Choroid plexus epithelial cell (primary cell): ENCODE data around the gene CINP.

Experiments used
- DNase-seq: peaks from one replicate; pipeline ENCODE4 v3.0.0-alpha.2; 2010; ENCODE audit warnings: low read depth
- H3K4me3 ChIP-seq: 2 replicates; pipeline ENCODE4 v1.5.1; 2011; ENCODE audit warnings: low read depth, mild to moderate bottlenecking, control low read depth, low read length, moderate library complexity
- TF ChIP-seq, protein P1 (sequence below): conservative IDR thresholded peaks from 2 replicates; pipeline ENCODE4 v1.5.1; 2011; ENCODE audit warnings: low read depth, mild to moderate bottlenecking, control low read depth, inconsistent platforms, low read length, moderate library complexity

Gene CINP

DNA sequence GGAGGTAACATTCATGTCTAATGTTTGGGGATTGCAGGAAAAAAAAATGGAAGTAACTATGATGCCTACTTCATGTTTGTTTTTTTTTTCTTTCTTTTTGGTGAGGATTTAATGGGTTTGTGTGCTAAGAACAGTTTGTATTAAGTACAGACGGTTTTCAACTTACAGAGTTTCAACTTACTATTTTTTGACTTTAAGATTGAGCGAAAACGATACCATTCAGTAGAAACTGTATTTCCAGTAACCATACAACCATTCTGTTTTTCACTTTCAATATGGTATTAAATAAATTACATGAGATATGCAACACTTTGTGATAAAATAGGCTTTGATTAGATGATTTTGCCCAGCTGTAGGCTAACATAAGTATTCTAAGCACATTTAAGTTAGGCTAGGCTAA lies 10.4 kb upstream of the CINP start:
- no peak for DNase-seq
- no peak overlapping the region for H3K4me3 ChIP-seq
- TF ChIP-seq, protein P1, sequence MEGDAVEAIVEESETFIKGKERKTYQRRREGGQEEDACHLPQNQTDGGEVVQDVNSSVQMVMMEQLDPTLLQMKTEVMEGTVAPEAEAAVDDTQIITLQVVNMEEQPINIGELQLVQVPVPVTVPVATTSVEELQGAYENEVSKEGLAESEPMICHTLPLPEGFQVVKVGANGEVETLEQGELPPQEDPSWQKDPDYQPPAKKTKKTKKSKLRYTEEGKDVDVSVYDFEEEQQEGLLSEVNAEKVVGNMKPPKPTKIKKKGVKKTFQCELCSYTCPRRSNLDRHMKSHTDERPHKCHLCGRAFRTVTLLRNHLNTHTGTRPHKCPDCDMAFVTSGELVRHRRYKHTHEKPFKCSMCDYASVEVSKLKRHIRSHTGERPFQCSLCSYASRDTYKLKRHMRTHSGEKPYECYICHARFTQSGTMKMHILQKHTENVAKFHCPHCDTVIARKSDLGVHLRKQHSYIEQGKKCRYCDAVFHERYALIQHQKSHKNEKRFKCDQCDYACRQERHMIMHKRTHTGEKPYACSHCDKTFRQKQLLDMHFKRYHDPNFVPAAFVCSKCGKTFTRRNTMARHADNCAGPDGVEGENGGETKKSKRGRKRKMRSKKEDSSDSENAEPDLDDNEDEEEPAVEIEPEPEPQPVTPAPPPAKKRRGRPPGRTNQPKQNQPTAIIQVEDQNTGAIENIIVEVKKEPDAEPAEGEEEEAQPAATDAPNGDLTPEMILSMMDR, result no peak

DNA sequence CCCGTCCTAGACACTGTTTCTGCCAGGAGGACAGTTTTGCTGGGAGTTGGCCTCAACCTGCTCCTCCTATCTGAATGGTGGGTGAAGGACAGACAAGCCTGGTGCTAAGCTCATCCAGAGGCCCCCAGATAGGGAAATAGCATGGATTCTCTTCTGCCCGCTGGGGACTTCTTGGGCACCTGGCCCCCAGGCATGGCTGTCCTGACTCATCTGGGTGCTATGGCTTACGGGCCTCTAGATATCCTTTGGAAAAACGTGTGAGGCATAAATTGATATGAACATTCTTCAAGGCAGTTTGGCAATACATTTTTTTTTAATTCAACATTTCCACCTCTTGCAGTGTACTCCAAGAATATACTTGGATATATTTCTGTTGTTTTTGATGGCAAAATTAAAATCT lies 8.7 kb upstream of the CINP start:
- H3K4me3 ChIP-seq, result no peak overlapping the region
- TF ChIP-seq, protein P1, result no peak
- no peak for DNase-seq

DNA sequence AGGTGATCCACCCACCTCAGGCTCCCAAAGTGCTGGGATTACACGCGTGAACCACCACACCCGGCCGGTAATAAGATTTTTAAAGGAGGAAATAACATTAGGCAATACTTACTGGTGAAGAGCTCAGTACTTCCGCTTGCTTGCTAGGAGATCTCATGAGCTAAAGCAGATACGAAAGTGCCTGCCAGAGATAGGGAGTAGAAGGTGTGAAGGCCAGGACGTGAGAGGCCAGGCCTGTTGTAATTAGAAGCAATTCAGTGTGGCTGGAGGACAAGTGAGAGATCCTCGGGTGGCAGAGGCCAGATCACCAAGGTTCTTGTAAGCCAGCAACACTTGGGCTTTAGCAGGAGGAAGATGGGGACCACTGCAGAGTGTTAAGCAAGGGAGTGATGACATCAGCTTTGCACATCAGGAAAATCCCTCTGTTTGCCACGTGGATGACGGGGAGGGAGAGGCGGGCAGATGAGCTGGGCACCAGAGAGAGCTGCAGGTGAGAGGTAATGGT lies 7.7 kb upstream of the CINP start:
- TF ChIP-seq, protein P1, result no peak
- no peak for DNase-seq
- H3K4me3 ChIP-seq, result no peak overlapping the region

DNA sequence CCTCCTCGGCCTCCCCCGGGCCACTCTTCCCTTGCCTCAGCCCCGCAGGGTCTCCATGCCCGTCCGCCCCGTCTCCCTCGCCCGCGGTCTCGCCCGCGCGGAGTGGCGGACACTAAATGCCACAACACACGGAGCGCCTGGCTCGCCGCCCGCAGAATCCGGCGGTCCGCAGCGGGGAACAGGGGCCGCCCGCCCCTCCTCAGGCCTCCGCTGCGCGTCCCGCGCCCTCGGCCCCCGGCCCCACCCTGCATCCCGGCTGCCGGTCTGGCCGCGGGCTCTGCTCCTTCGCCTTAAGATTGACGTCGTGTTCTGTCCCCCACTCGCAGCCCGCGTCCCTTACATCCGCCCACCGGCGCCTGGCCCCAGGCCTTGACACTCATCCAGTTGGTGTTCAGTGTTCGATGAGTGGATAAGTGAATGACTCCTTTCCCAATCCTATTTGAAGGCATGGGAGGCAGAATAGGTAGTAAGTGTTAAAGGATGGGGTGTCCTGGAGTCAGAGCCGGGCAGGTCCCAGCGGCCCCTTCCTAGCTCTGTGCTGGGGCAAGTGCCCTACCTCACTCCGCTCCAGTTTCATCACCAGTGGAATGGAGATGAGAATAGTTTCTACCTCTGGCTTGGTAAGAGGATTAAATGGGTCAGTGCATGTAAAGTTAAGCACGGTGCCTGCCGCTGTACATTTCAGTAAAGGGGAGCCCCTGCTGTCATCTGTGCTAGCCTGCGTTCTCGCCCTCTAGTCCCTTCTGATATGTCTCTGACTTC lies 673 bp upstream of the CINP start:
- TF ChIP-seq, protein P1, result no peak
- peak overlapping the region; percentile 72 for H3K4me3 ChIP-seq
- DNase-seq, result peak; percentile 28

DNA sequence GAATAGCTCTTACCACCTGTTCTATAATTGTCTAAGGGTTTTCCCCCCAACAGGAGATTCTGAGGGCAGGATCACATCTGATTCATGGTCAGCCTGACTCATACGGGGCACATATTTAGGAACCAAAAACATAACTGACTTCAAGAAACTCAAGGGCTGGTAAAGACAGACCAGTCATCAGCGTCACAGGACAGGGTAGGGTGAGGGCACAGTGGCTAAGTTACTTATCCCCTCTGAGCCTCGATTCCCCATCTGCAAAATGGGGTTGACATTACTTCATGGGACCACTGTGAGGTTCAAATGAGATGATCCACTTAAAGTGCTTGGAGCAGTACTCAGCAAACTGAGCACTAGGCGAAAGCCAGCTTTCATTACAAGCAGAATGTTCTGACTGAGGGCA lies 606 bp downstream of the CINP start:
- TF ChIP-seq, protein P1, result no peak
- peak; percentile 29 for DNase-seq
- peak overlapping the region; percentile 72 for H3K4me3 ChIP-seq

DNA sequence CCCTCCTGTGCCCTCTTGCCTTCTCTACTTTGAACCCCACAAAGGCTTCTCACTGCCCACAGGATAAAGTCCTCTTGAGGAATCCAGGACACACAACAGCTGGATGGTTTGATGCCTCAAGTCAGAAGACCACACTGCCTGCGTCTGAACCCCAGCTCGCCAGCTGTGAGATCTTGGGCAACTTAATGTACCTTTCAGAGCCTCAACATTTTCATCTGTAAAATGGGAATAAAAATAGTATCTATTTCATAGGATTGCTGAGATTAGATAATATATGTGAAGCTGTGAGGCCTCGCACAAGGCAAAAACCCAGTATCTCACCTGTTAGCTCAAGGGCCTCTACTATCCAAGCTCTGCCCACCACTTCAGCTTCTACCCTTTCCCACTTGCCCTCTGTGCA lies 2.3 kb downstream of the CINP start:
- TF ChIP-seq, protein P1, result no peak
- no peak overlapping the region for H3K4me3 ChIP-seq
- no peak for DNase-seq

DNA sequence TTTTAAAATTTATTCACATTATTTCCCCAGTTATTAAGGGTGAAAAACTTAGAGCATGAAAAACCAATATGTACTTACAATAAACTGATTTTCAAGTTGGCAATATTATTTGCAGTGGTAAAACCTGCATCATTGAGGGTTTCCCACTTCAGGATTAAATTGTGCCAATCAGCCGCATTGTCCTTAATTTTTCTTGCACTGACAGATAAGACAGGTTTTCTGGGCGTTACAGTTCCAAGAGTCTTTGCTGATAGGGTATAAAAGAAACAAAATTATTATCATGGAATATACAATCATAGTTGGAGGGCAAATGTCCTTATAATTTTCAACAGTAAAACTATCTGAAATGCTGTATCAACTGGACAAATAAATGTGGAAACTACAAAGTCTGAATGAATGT lies 3.3 kb downstream of the CINP start:
- TF ChIP-seq, protein P1, result no peak
- H3K4me3 ChIP-seq, result no peak overlapping the region
- DNase-seq, result no peak
